Caco-2 (cell line): ENCODE data around the gene ADGRL1. TPM values are rescaled to one million over a fixed set of nuclear protein-coding genes. Genes with fewer than 3 reads are reported as not detected.

ENCODE experiments used
- BruUV-seq: library from RNA; stranded (reverse); fragments of 400-500 nt; replicated peaks from 2 replicates; lab custom pipeline; 2021; lab: Mats Ljungman, UMichigan
- CTCF ChIA-PET: fragments of 300-600 bp; sonication (Branson Sonifier 250); formaldehyde crosslinking; loops from one replicate; lab custom pipeline; 2022; ENCODE audit warnings: antibody characterized with exemption; lab: Charles Lee
- POLR2A ChIA-PET: fragments of 300-600 bp; sonication (Branson Sonifier 250); formaldehyde crosslinking; loops from one replicate; lab custom pipeline; 2022; ENCODE audit warnings: antibody characterized with exemption; lab: Charles Lee
- DNase-seq, 2 experiments: peaks; one replicate each; pipeline versions ENCODE4 v3.0.0 to v3.0.0-alpha.2; 2020 to 2022
- H3K27me3 ChIP-seq: replicated peaks from 2 replicates; pipeline ENCODE4 v1.6.0; 2011; ENCODE audit warnings: low read length; ENCODE audit not compliant: control insufficient read depth, insufficient read depth
- H3K36me3 ChIP-seq: 2 replicates; pipeline ENCODE4 v1.5.1; 2011; ENCODE audit warnings: low read length; ENCODE audit not compliant: control insufficient read depth, insufficient read depth
- H3K4me1 ChIP-seq: fragments of 250-450 bp; sonication (Bioruptor Pico); 2 replicates; pipeline ENCODE4 v1.5.1; 2020; ENCODE audit warnings: mild to moderate bottlenecking
- H3K4me3 ChIP-seq: 2 replicates; pipeline ENCODE4 v1.5.1; 2011; ENCODE audit warnings: low read depth, mild to moderate bottlenecking, control low read depth, low read length
- H3K9me3 ChIP-seq: fragments of 250-450 bp; sonication (Bioruptor Pico); 2 replicates; pipeline ENCODE4 v1.5.1; 2020; ENCODE audit warnings: mild to moderate bottlenecking, moderate library complexity
- H3K27ac Mint-ChIP-seq: one replicate; pipeline ENCODE4 v1.8.0; 2022; ENCODE audit warnings: mixed read lengths; ENCODE audit not compliant: unreplicated experiment
- H3K27me3 Mint-ChIP-seq: one replicate; pipeline ENCODE4 v1.8.0; 2022; ENCODE audit warnings: mixed read lengths; ENCODE audit not compliant: insufficient read depth, unreplicated experiment
- H3K36me3 Mint-ChIP-seq: one replicate; pipeline ENCODE4 v1.8.0; 2022; ENCODE audit warnings: mild to moderate bottlenecking, mixed read lengths; ENCODE audit not compliant: insufficient read depth, unreplicated experiment
- H3K4me1 Mint-ChIP-seq: one replicate; pipeline ENCODE4 v1.8.0; 2022; ENCODE audit warnings: low read depth, mixed read lengths; ENCODE audit not compliant: unreplicated experiment
- H3K4me3 Mint-ChIP-seq: one replicate; pipeline ENCODE4 v1.8.0; 2022; ENCODE audit warnings: mild to moderate bottlenecking, moderate library complexity, mixed read lengths; ENCODE audit not compliant: unreplicated experiment
- H3K9me3 Mint-ChIP-seq: one replicate; pipeline ENCODE4 v1.8.0; 2022; ENCODE audit warnings: mixed read lengths; ENCODE audit not compliant: unreplicated experiment
- intact Hi-C: fragments of 100-400 bp; cut with micrococcal nuclease; formaldehyde crosslinking; loops from one replicate; pipeline ENCODE4 v1.10.0; 2022; ENCODE audit not compliant: unreplicated experiment
- total RNA-seq: library from RNA; stranded (reverse); gene quantifications from 2 replicates; pipeline ENCODE4 v1.2.3, GENCODE V29; 2022
- TF ChIP-seq, protein P1 (sequence below), 2 experiments: fragments of 200-600 bp in 1 of 2; IDR thresholded peaks; 1 replicate in 1 of 2; 2 replicates in 1 of 2; pipeline versions ENCODE4 v1.5.1 to v1.8.0; 2011 to 2022; ENCODE audit warnings: antibody characterized with exemption in 1 of 2, control low read depth in 1 of 2, inconsistent platforms in 1 of 2, low read depth in 1 of 2, low read length in 1 of 2, mild to moderate bottlenecking in 1 of 2, moderate library complexity in 1 of 2; ENCODE audit not compliant: insufficient read depth in 1 of 2, severe bottlenecking in 1 of 2, unreplicated experiment in 1 of 2

Gene ADGRL1
- total RNA-seq, 1 experiment from 2014 or later, result 17.6 TPM

DNA sequence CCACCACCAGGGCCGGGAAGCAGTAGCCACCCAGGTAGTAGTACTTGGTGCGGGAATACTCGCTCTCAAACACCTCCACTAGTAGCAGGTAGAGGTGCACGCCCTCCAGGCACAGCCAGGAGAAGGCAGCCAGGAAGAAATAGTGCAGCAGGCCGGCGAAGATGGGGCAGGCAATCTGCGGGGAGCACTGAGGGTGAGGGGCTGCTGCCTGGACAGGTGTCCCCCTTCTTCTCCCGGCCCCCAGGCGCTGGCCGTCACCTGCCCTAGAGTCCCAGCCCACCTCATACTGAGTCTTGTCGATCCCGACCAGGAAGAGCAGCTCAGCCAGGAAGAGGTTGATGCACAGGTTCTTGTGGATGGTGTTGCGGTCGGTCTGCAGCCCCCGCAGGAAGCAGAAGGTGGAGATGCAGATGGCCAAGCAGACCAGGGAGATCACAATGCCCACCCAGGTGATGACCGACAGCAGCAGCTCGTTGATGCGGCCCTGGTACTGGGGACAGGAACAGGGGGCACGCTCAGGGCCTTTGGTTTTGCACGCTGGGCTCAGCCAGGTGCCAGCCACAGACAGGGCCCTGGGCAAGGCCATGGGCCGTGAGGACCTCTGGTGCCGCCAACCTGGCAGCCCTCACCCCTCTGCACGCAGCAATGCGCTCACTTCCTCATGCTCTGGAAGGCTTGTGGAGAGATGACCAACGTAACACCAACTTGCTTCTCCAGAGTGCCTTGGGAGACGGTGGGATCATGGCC lies 48.8 kb downstream of the ADGRL1 start:
- no peak for DNase-seq
- ChIA-PET POLR2A (no interaction called here), CTCF (no interaction called here)
- Mint-ChIP-seq H3K27me3 (no peaks in the 10 kb centered on the region), H3K27ac (no peak overlapping the region), H3K9me3 (no peaks in the 10 kb centered on the region), H3K4me3 (no peak overlapping the region), H3K36me3 (no peaks in the 10 kb centered on the region), H3K4me1 (no peaks in the 10 kb centered on the region)
- intact Hi-C loops, result no loop called here
- TF ChIP-seq, protein P1, sequence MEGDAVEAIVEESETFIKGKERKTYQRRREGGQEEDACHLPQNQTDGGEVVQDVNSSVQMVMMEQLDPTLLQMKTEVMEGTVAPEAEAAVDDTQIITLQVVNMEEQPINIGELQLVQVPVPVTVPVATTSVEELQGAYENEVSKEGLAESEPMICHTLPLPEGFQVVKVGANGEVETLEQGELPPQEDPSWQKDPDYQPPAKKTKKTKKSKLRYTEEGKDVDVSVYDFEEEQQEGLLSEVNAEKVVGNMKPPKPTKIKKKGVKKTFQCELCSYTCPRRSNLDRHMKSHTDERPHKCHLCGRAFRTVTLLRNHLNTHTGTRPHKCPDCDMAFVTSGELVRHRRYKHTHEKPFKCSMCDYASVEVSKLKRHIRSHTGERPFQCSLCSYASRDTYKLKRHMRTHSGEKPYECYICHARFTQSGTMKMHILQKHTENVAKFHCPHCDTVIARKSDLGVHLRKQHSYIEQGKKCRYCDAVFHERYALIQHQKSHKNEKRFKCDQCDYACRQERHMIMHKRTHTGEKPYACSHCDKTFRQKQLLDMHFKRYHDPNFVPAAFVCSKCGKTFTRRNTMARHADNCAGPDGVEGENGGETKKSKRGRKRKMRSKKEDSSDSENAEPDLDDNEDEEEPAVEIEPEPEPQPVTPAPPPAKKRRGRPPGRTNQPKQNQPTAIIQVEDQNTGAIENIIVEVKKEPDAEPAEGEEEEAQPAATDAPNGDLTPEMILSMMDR (IDR thresholded peaks at IDR 0.05; ENCODE audit: insufficient read depth in 1 of 2, low read depth in 1 of 2, low read length in 1 of 2, severe bottlenecking in 1 of 2, unreplicated experiment in 1 of 2), result no peak
- H3K36me3 ChIP-seq, result no peaks in the 10 kb centered on the region
- no peaks in the 10 kb centered on the region for H3K9me3 ChIP-seq
- H3K27me3 ChIP-seq, result no peaks in the 10 kb centered on the region
- no TSS peak for BruUV-seq
- H3K4me3 ChIP-seq, result no peak overlapping the region
- no peaks in the 10 kb centered on the region for H3K4me1 ChIP-seq

DNA sequence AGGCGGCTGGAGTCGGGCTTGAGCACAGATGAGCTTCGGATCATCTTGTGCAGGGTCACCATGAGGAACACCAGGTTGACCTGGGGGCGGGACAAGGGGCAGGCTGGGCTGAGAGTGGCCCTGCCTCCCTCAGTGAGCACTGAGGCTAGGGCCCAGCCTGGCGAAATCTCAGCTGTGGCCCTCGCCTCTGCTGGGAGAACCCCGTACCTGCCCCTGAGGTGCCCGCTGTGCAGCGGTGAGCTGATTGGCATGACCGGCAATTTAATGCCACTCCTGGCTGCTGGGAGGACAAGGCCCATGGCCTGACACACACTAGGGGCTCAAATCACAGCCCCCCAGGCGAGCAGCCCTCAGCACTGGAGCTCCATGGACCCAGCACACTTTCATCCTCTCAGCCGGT lies 49.8 kb downstream of the ADGRL1 start:
- intact Hi-C loops, result no loop called here
- no peaks in the 10 kb centered on the region for H3K4me1 ChIP-seq
- Mint-ChIP-seq H3K27ac (no peak overlapping the region), H3K9me3 (no peaks in the 10 kb centered on the region), H3K36me3 (no peaks in the 10 kb centered on the region), H3K4me3 (no peak overlapping the region), H3K4me1 (no peaks in the 10 kb centered on the region), H3K27me3 (no peaks in the 10 kb centered on the region)
- CTCF ChIA-PET, result no interaction called here
- H3K27me3 ChIP-seq, result no peaks in the 10 kb centered on the region
- H3K4me3 ChIP-seq, result no peak overlapping the region
- POLR2A ChIA-PET, result no interaction called here
- no peak for DNase-seq
- TF ChIP-seq, protein P1 (IDR thresholded peaks at IDR 0.05; ENCODE audit: insufficient read depth in 1 of 2, low read depth in 1 of 2, low read length in 1 of 2, severe bottlenecking in 1 of 2, unreplicated experiment in 1 of 2), result no peak
- no TSS peak for BruUV-seq
- no peaks in the 10 kb centered on the region for H3K36me3 ChIP-seq
- no peaks in the 10 kb centered on the region for H3K9me3 ChIP-seq

DNA sequence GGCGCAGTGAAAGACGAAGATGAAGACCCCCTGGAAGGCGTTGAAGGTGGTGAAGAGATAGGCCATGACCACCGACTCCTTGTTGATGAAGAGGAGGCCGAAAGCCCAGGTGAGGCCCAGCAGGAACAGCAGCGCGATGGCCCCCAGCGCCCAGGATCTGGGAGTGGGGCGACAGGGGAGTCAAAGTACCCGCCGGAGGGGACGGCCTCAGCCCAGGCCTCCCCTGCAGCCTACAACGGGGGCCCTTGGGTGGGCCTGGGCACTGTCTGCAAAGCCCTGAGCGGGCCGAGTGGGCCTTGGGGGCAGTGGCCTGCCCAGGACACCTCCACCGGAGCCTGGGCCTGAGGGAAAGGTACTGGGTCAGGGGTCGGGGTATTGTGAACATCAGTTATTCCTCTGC lies 50.6 kb downstream of the ADGRL1 start:
- ChIA-PET CTCF (no interaction called here), POLR2A (no interaction called here)
- no peaks in the 10 kb centered on the region for H3K9me3 ChIP-seq
- H3K36me3 Mint-ChIP-seq, result no peaks in the 10 kb centered on the region
- H3K36me3 ChIP-seq, result no peaks in the 10 kb centered on the region
- no TSS peak for BruUV-seq
- no peak overlapping the region for H3K4me3 ChIP-seq
- no peaks in the 10 kb centered on the region for H3K27me3 Mint-ChIP-seq
- TF ChIP-seq, protein P1 (IDR thresholded peaks at IDR 0.05; ENCODE audit: insufficient read depth in 1 of 2, low read depth in 1 of 2, low read length in 1 of 2, severe bottlenecking in 1 of 2, unreplicated experiment in 1 of 2), result no peak
- no peaks in the 10 kb centered on the region for H3K4me1 Mint-ChIP-seq
- no peak overlapping the region for H3K27ac Mint-ChIP-seq
- H3K4me3 Mint-ChIP-seq, result no peak overlapping the region
- no peaks in the 10 kb centered on the region for H3K27me3 ChIP-seq
- no peaks in the 10 kb centered on the region for H3K4me1 ChIP-seq
- no peaks in the 10 kb centered on the region for H3K9me3 Mint-ChIP-seq
- intact Hi-C loops, result no loop called here
- DNase-seq, result no peak
